ENCODE data around the gene ISM2.

The ISM2 gene

GRCh38 chr14:77469067-77469505, 29.5 kb downstream of the ISM2 start:
- DNase-seq (ENCODE audit: low read depth in 2 of 2): no peak

- no peak for DNase-seq (ENCODE audit: low read depth in 2 of 2)
These were observed 30.8 kb downstream of the ISM2 start for GRCh38 chr14:77467801-77468200.

- DNase-seq (ENCODE audit: low read depth in 2 of 2): peak; percentile 59 to 69
These were observed 39.4 kb downstream of the ISM2 start for GRCh38 chr14:77459072-77459723.

GRCh38 chr14:77458249-77458950, 40.2 kb downstream of the ISM2 start:
- peak; percentile 12 to 20 for DNase-seq (ENCODE audit: low read depth in 2 of 2)

GRCh38 chr14:77457522-77458248, 40.9 kb downstream of the ISM2 start, which contains the start of the genes AHSA1 and VIPAS39:
TSS of gene AHSA1 (plus strand) at chr14:77458093. CDS start at chr14:77458190, 97 bp downstream.
TSS of gene VIPAS39 (minus strand) at chr14:77457601. CDS start at chr14:77454102, 3,499 bp downstream.
- DNase-seq (ENCODE audit: low read depth in 2 of 2): peak; percentile 82 to 91

- DNase-seq (ENCODE audit: low read depth in 2 of 2): no peak
These were observed 41.5 kb downstream of the ISM2 start for GRCh38 chr14:77457115-77457521.

- DNase-seq (ENCODE audit: low read depth in 2 of 2): no peak
These were observed 42.5 kb downstream of the ISM2 start for GRCh38 chr14:77455966-77456640.

- no peak for DNase-seq (ENCODE audit: low read depth in 2 of 2)
These were observed 56.4 kb downstream of the ISM2 start for GRCh38 chr14:77442196-77442595.

DNA sequence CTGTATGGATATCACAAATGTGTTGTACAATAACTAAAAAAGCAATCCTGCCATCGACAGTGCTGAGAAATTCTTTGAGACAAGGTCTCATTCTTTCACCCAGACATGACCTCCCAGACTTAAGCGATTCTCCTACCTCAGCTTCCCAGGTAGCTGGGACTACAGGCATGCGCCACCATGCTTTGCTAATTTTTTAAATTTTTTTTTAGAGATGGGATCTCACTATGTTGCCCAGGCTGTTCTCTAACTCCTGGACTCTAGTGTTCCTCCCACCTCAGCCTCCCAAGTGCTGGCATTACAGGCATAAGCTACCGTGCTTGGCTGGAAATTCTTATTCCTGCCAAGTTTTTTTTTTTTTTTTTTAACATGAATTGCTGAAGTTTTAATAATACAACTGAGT, 58.8 kb downstream of the ISM2 start:
- DNase-seq (ENCODE audit: low read depth in 2 of 2): no peak

GRCh38 chr14:77438596-77438995, 60.0 kb downstream of the ISM2 start:
- no peak for DNase-seq (ENCODE audit: low read depth in 2 of 2)

GRCh38 chr14:77436042-77436441, 62.6 kb downstream of the ISM2 start:
- DNase-seq (ENCODE audit: low read depth in 2 of 2): no peak

DNA sequence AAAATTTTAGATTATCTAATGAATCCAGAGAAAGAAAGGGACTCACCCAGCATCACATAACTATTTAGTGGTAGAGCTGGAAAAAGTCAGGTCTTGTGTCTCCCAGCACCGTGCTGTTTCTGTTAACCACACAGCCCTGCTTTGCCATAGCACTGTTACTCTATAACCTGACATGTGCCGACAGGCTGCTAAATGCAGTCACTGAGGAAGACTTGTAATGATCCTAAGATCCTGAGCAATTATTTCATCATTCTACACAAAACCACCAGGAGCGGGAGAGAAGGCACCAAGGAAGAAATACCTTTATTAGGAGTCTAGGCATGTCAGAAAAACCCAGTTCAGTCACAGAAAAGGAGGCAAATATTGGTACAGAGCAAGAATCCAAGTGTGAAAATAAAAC, 72.2 kb downstream of the ISM2 start:
- DNase-seq (ENCODE audit: low read depth in 2 of 2): no peak

DNA sequence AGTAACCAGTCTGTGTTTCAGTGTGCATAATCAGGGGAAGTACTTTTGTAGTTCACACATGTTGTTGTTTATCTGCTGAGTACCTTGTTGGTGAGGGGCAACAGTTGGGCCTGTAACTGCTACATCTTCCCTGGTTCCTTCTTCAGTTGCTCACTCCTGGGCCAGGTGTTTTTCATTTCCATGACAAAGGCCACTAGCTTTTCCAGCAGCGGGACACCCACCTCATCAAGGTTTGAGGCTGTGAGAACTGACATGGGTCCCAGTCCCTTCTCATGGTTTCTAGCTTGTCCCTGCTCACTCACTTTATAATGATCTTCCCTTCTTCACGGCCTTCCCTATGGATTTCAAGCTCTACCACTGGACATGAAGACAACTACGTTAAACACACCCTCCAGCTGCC, 73.8 kb downstream of the ISM2 start:
- no peak for DNase-seq (ENCODE audit: low read depth in 2 of 2)

All from stimulated activated CD4-positive, alpha-beta T cell treated with anti-CD3 and anti-CD28 coated beads, Interleukin-4, amount 100 ng/mL, for 48 hours (primary cell).